H9 (cell line): ENCODE data around the gene TIGD3. TPM values are rescaled to one million over a fixed set of nuclear protein-coding genes. Genes with fewer than 3 reads are reported as not detected.

ENCODE experiments used
- DNase-seq: peaks from one replicate; pipeline ENCODE4 v3.0.0-alpha.2; 2017
- H2AFZ ChIP-seq: one replicate; pipeline ENCODE4 v1.6.1; 2013; ENCODE audit warnings: mild to moderate bottlenecking, low read length, control low read depth, moderate library complexity
- H2AK5ac ChIP-seq: 2 replicates; pipeline ENCODE4 v1.6.1; 2013; ENCODE audit warnings: low read length, control low read depth, mixed read lengths; ENCODE audit not compliant: insufficient read length
- H2BK120ac ChIP-seq: one replicate; pipeline ENCODE4 v1.6.1; 2013; ENCODE audit warnings: low read depth, mild to moderate bottlenecking, low read length, control low read depth, inconsistent platforms; ENCODE audit not compliant: poor library complexity, severe bottlenecking
- H2BK12ac ChIP-seq: 2 replicates; pipeline ENCODE4 v1.6.1; 2013; ENCODE audit warnings: low read length, control low read depth, mixed read lengths, low read depth; ENCODE audit not compliant: insufficient read length
- H2BK15ac ChIP-seq: 2 replicates; pipeline ENCODE4 v1.6.1; 2013; ENCODE audit warnings: low read depth, low read length, control low read depth
- H2BK20ac ChIP-seq: one replicate; pipeline ENCODE4 v1.6.1; 2013; ENCODE audit warnings: low read depth, mild to moderate bottlenecking, low read length, control low read depth, inconsistent platforms; ENCODE audit not compliant: poor library complexity, severe bottlenecking
- H2BK5ac ChIP-seq: 2 replicates; pipeline ENCODE4 v1.6.1; 2013; ENCODE audit warnings: low read length, control low read depth, mixed read lengths; ENCODE audit not compliant: insufficient read length
- H3K14ac ChIP-seq: 2 replicates; pipeline ENCODE4 v1.6.1; 2013; ENCODE audit warnings: low read length, control low read depth; ENCODE audit not compliant: insufficient read depth
- H3K18ac ChIP-seq: 2 replicates; pipeline ENCODE4 v1.6.1; 2013; ENCODE audit warnings: low read depth, mild to moderate bottlenecking, mixed read lengths, low read length, control low read depth; ENCODE audit not compliant: insufficient read length
- H3K23ac ChIP-seq: 2 replicates; pipeline ENCODE4 v1.6.1; 2013; ENCODE audit warnings: low read length, control low read depth, mixed read lengths, low read depth; ENCODE audit not compliant: insufficient read length
- H3K23me2 ChIP-seq: 2 replicates; pipeline ENCODE4 v1.6.1; 2013; ENCODE audit warnings: low read depth, mild to moderate bottlenecking, mixed read lengths, low read length, control low read depth; ENCODE audit not compliant: insufficient read length, poor library complexity, severe bottlenecking
- H3K27ac ChIP-seq: 2 replicates; pipeline ENCODE4 v1.5.1; 2013; ENCODE audit warnings: low read length, control low read depth, mixed read lengths, low read depth; ENCODE audit not compliant: insufficient read length
- H3K27me3 ChIP-seq: 2 replicates; pipeline ENCODE4 v1.6.1; 2013; ENCODE audit warnings: low read length, control low read depth, inconsistent platforms; ENCODE audit not compliant: insufficient read depth
- H3K4ac ChIP-seq: 2 replicates; pipeline ENCODE4 v1.6.1; 2013; ENCODE audit warnings: low read depth, mild to moderate bottlenecking, control low read depth, inconsistent platforms, low read length, moderate library complexity
- H3K4me1 ChIP-seq: 2 replicates; pipeline ENCODE4 v1.6.1; 2013; ENCODE audit warnings: low read length, control low read depth, inconsistent platforms; ENCODE audit not compliant: insufficient read depth
- H3K4me2 ChIP-seq: 2 replicates; pipeline ENCODE4 v1.6.1; 2013; ENCODE audit warnings: low read length, control low read depth, mixed read lengths; ENCODE audit not compliant: insufficient read length, insufficient read depth
- H3K56ac ChIP-seq: 2 replicates; pipeline ENCODE4 v1.6.1; 2013; ENCODE audit warnings: low read depth, mild to moderate bottlenecking, mixed read lengths, low read length, control low read depth; ENCODE audit not compliant: insufficient read length
- H3K79me1 ChIP-seq: 2 replicates; pipeline ENCODE4 v1.6.1; 2013; ENCODE audit warnings: low read depth, mild to moderate bottlenecking, moderate library complexity, low read length, control low read depth, inconsistent platforms; ENCODE audit not compliant: insufficient read depth, poor library complexity, severe bottlenecking
- H3K79me2 ChIP-seq: 2 replicates; pipeline ENCODE4 v1.6.1; 2013; ENCODE audit warnings: low read length, control low read depth, inconsistent platforms; ENCODE audit not compliant: insufficient read depth
- H3K9ac ChIP-seq: 2 replicates; pipeline ENCODE4 v1.6.1; 2013; ENCODE audit warnings: low read length, control low read depth, mixed read lengths; ENCODE audit not compliant: insufficient read length; ENCODE audit errors: extremely low read depth
- H3K9me3 ChIP-seq: one replicate; pipeline ENCODE4 v1.6.1; 2013; ENCODE audit warnings: low read depth, low read length, inconsistent platforms; ENCODE audit not compliant: control insufficient read depth
- H3T11ph ChIP-seq: one replicate; pipeline ENCODE4 v1.6.1; 2013; ENCODE audit warnings: mild to moderate bottlenecking, low read length, control low read depth, inconsistent platforms
- H4K20me1 ChIP-seq: one replicate; pipeline ENCODE4 v1.6.1; 2013; ENCODE audit not compliant: control insufficient read depth, insufficient read length, insufficient read depth
- H4K5ac ChIP-seq: 2 replicates; pipeline ENCODE4 v1.6.1; 2013; ENCODE audit warnings: low read depth, mild to moderate bottlenecking, mixed read lengths, low read length, control low read depth; ENCODE audit not compliant: insufficient read length
- H4K8ac ChIP-seq: replicated peaks from 2 replicates; pipeline ENCODE4 v1.6.1; 2013; ENCODE audit warnings: low read length, control low read depth, mixed read lengths, low read depth; ENCODE audit not compliant: insufficient read length
- H4K91ac ChIP-seq: 2 replicates; pipeline ENCODE4 v1.6.1; 2013; ENCODE audit warnings: low read depth, mild to moderate bottlenecking, moderate library complexity, mixed read lengths, low read length, control low read depth; ENCODE audit not compliant: insufficient read length
- H3K27ac Mint-ChIP-seq, 3 experiments: 2 replicates in 2 of 3; 3 replicates in 1 of 3; pipeline ENCODE4 v1.8.0; 2020 to 2021; ENCODE audit warnings: mixed read lengths in 3 of 3, mild to moderate bottlenecking in 1 of 3, moderate library complexity in 1 of 3
- H3K27me3 Mint-ChIP-seq: 2 replicates; pipeline ENCODE4 v1.8.0; 2021; ENCODE audit warnings: low read depth, mild to moderate bottlenecking, moderate library complexity, mixed read lengths
- H3K36me3 Mint-ChIP-seq, 3 experiments: 2 replicates in 2 of 3; 3 replicates in 1 of 3; pipeline ENCODE4 v1.8.0; 2020 to 2021; ENCODE audit warnings: low read depth in 3 of 3, mixed read lengths in 3 of 3; ENCODE audit not compliant: insufficient read depth in 1 of 3
- H3K4me1 Mint-ChIP-seq, 2 experiments: 2 replicates each; pipeline ENCODE4 v1.8.0; 2020; ENCODE audit warnings: mixed read lengths in 2 of 2
- H3K4me3 Mint-ChIP-seq, 2 experiments: 2 replicates in 1 of 2; 3 replicates in 1 of 2; pipeline ENCODE4 v1.8.0; 2020 to 2021; ENCODE audit warnings: mild to moderate bottlenecking in 2 of 2, mixed read lengths in 2 of 2, moderate library complexity in 1 of 2
- H3K9me3 Mint-ChIP-seq, 2 experiments: 2 replicates in 1 of 2; 3 replicates in 1 of 2; pipeline ENCODE4 v1.8.0; 2020; ENCODE audit warnings: mild to moderate bottlenecking in 2 of 2, mixed read lengths in 2 of 2, moderate library complexity in 1 of 2
- CTCF ChIP-seq: fragments of 200-600 bp; sonication (generic); conservative IDR thresholded peaks from 3 replicates; pipeline ENCODE4 v1.8.0; 2021; ENCODE audit warnings: antibody characterized with exemption, mild to moderate bottlenecking
- WGBS: extraction: QIAGEN DNeasy Blood & Tissue Kit; methylation state at CpG from one replicate; pipeline ENCODE4 v1.1.7; 2013; ENCODE audit warnings: missing lambda C conversion rate, low lambda C conversion rate, mixed read lengths; ENCODE audit not compliant: insufficient read length; ENCODE audit errors: extremely low coverage; 5-methylcytosine and 5-hydroxymethylcytosine counted together
- total RNA-seq: library from RNA; stranded (reverse); gene quantifications from 2 replicates; pipeline ENCODE4 v1.2.1, GENCODE V29; 2021

The TIGD3 gene
- total RNA-seq, 1 experiment from 2014 or later: 0.66 TPM

DNA sequence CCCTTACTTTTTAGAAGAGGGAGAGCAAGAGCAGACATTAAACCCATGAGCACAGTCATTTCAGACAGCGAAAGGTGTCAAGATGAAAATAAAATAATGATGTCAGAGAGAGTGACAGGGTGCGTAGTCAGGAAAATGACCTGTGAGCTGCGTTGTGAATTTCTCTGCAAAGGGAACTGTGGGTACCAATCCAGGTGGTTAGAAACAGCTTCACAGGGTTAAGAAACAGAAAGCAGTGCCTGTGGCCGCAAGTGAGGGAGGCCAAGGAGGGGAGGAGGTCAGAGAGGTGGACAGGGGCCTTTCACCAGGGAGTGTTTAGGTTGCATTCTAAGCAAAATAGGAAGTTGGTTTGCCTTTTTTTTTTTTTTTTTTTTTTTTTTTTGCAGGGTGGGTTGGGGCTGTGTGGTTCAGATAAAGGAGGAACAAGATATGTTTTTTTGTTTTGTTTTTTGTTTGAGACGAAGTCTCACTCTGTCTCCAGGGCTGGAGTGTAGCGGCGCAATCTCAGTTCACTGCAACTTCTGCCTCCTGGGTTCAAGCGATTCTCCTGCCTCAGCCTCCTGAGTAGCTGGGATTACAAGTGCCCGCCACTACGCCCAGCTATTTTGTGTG lies 7.9 kb downstream of the TIGD3 start:
- H3K4me2 ChIP-seq: no peak overlapping the region
- H3K4ac ChIP-seq: no peak overlapping the region
- no peak overlapping the region for H4K5ac ChIP-seq
- no peak overlapping the region for H3K23ac ChIP-seq
- no peak overlapping the region for H4K8ac ChIP-seq
- no peaks in the 10 kb centered on the region for H4K20me1 ChIP-seq
- no peak overlapping the region for H2AFZ ChIP-seq
- H3K56ac ChIP-seq: no peak overlapping the region
- no peaks in the 10 kb centered on the region for H3K4me1 ChIP-seq
- H2BK5ac ChIP-seq: no peak overlapping the region
- Mint-ChIP-seq H3K4me1 (peaks cover 7% of the 10 kb centered on the region in 2 experiments), H3K27me3 (peaks cover 9% of the 10 kb centered on the region), H3K27ac (no peak overlapping the region; a peak in 1 of 7 replicates), H3K36me3 (no peaks in the 10 kb centered on the region), H3K9me3 (no peaks in the 10 kb centered on the region), H3K4me3 (no peak overlapping the region)
- no CpG with 5 or more reads among the region's 10 CpGs for whole genome bisulfite sequencing
- no peak for TF ChIP-seq CTCF
- no peak overlapping the region for H4K91ac ChIP-seq
- H3K79me2 ChIP-seq: no peaks in the 10 kb centered on the region
- H3K27me3 ChIP-seq: no peaks in the 10 kb centered on the region; the same call in none of the 2 replicates
- no peaks in the 10 kb centered on the region for H3K9me3 ChIP-seq
- no peak overlapping the region for H3K27ac ChIP-seq
- no peak overlapping the region for H2BK120ac ChIP-seq
- H3K23me2 ChIP-seq: no peaks in the 10 kb centered on the region
- no peak overlapping the region for H3K9ac ChIP-seq
- no peak overlapping the region for H2BK20ac ChIP-seq
- no peak overlapping the region for H3T11ph ChIP-seq
- no peak for DNase-seq
- H2BK15ac ChIP-seq: no peak overlapping the region
- no peaks in the 10 kb centered on the region for H3K79me1 ChIP-seq
- H2AK5ac ChIP-seq: no peak overlapping the region
- H2BK12ac ChIP-seq: no peak overlapping the region
- no peak overlapping the region for H3K18ac ChIP-seq
- no peak overlapping the region for H3K14ac ChIP-seq
